OCI-LY3 (cell line): Measurements from ENCODE around the gene SPSB1.

Experiments used
- H2AFZ ChIP-seq: fragments of 200-600, 300-600 bp; shearing (Covaris generic); 2 replicates; pipeline ENCODE4 v1.6.0; 2014; ENCODE audit warnings: antibody characterized with exemption, low read depth, low read length
- H3K27ac ChIP-seq: fragments of 200-600, 300-600 bp; sonication (generic); 2 replicates; pipeline ENCODE4 v1.5.1; 2014; ENCODE audit warnings: mild to moderate bottlenecking, low read length, moderate library complexity, mixed read lengths
- H3K27me3 ChIP-seq: fragments of 200-600, 300-600 bp; sonication (generic); 2 replicates; pipeline ENCODE4 v1.6.1; 2014; ENCODE audit warnings: low read depth, low read length, mixed read lengths
- H3K36me3 ChIP-seq: fragments of 200-600, 300-600 bp; sonication (generic); replicated peaks from 2 replicates; pipeline ENCODE3; 2014; ENCODE audit warnings: low read depth, low read length, mixed read lengths
- H3K4me1 ChIP-seq: fragments of 300-600, 200-600 bp; sonication (generic); 2 replicates; pipeline ENCODE4 v1.6.1; 2014; ENCODE audit warnings: low read length, mixed read lengths
- H3K4me2 ChIP-seq: fragments of 200-600, 300-600 bp; sonication (generic); 2 replicates; pipeline ENCODE4 v1.6.1; 2014; ENCODE audit warnings: low read length, mixed read lengths
- H3K4me3 ChIP-seq: fragments of 300-600, 200-600 bp; sonication (generic); 2 replicates; pipeline ENCODE4 v1.5.1; 2014; ENCODE audit warnings: antibody characterized with exemption, mild to moderate bottlenecking, low read length, moderate library complexity
- H3K79me2 ChIP-seq: fragments of 300-600, 200-600 bp; shearing (Covaris generic); 2 replicates; pipeline ENCODE4 v1.6.1; 2014; ENCODE audit warnings: mild to moderate bottlenecking, low read length, mixed read lengths
- H3K9ac ChIP-seq: fragments of 300-600, 200-600 bp; shearing (Covaris generic); 2 replicates; pipeline ENCODE4 v1.6.0; 2014; ENCODE audit warnings: mild to moderate bottlenecking, low read length, moderate library complexity
- H3K9me3 ChIP-seq: fragments of 200-600, 300-600 bp; shearing (Covaris generic); 2 replicates; pipeline ENCODE4 v1.6.1; 2014; ENCODE audit warnings: low read length, mixed read lengths; ENCODE audit not compliant: insufficient read depth
- H4K20me1 ChIP-seq: fragments of 200-600, 300-600 bp; sonication (generic); 2 replicates; pipeline ENCODE4 v1.6.1; 2016; ENCODE audit warnings: low read length, mixed read lengths; ENCODE audit not compliant: insufficient read depth
- EZH2phosphoT487 ChIP-seq: fragments of 200-600 bp; shearing (Covaris generic); IDR thresholded peaks from 2 replicates; pipeline ENCODE4 v1.6.1; 2018; ENCODE audit warnings: antibody characterized with exemption, mixed run types, low read depth
- TF ChIP-seq, protein P1 (sequence below): fragments of 200-600, 300-600 bp; sonication (generic); IDR thresholded peaks from 2 replicates; pipeline ENCODE4 v1.5.1; 2014; ENCODE audit warnings: antibody characterized with exemption, low read length, low read depth

SPSB1 gene

DNA sequence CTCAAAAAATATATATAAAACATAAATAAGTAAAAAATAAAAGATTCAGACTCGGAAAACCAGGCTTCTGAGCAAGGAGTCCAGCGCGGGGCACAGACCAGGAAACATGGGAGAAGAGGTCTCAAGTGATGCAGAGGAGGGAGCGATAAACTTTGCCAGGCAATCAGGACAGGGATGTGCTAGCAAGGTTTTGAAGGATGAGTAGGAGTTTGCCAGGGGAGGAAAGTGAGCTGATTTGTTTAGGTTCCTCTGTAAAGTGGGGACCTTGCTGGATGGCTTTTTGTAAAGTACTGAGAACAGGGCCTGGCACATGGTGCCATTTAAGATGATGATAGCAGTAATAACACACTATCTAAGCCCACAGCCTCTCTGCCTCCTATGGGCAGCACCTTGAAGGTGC is 86.1 kb downstream of the SPSB1 start:
- no peaks in the 10 kb centered on the region for H3K36me3 ChIP-seq
- H3K79me2 ChIP-seq = no peaks in the 10 kb centered on the region
- no peaks in the 10 kb centered on the region for H4K20me1 ChIP-seq
- H2AFZ ChIP-seq = no peak overlapping the region
- H3K27ac ChIP-seq = no peak overlapping the region
- H3K4me1 ChIP-seq = peaks cover 14% of the 10 kb centered on the region
- H3K9me3 ChIP-seq = no peaks in the 10 kb centered on the region
- no peak for TF ChIP-seq EZH2phosphoT487
- TF ChIP-seq, protein P1, sequence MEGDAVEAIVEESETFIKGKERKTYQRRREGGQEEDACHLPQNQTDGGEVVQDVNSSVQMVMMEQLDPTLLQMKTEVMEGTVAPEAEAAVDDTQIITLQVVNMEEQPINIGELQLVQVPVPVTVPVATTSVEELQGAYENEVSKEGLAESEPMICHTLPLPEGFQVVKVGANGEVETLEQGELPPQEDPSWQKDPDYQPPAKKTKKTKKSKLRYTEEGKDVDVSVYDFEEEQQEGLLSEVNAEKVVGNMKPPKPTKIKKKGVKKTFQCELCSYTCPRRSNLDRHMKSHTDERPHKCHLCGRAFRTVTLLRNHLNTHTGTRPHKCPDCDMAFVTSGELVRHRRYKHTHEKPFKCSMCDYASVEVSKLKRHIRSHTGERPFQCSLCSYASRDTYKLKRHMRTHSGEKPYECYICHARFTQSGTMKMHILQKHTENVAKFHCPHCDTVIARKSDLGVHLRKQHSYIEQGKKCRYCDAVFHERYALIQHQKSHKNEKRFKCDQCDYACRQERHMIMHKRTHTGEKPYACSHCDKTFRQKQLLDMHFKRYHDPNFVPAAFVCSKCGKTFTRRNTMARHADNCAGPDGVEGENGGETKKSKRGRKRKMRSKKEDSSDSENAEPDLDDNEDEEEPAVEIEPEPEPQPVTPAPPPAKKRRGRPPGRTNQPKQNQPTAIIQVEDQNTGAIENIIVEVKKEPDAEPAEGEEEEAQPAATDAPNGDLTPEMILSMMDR = no peak
- H3K27me3 ChIP-seq = no peaks in the 10 kb centered on the region
- H3K4me2 ChIP-seq = no peak overlapping the region
- H3K4me3 ChIP-seq = no peak overlapping the region
- H3K9ac ChIP-seq = no peak overlapping the region

DNA sequence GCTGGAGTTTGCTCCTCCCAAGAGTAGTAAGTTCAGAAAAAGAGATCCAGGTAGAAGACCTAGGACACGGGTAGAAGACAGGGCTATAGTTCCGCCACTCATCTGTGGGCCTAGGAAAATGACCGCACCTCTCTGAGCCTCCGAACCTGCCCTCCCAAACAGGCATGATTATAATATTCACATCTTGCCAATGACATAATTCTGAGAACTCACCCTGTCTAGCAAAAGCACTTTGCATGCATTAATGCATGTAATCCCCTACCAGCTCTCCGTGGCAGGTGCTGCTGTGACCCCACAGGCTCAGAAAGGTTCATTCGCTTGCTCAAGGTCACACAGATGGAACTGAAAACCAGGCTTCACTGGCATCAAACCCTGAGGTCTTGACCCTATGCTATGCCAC is 88.0 kb downstream of the SPSB1 start:
- Histone ChIP-seq H3K9ac (peak overlapping the region; percentile 26; the same call in 1 of the 2 replicates), H2AFZ (no peak overlapping the region), H3K27ac (peak overlapping the region; percentile 59)

DNA sequence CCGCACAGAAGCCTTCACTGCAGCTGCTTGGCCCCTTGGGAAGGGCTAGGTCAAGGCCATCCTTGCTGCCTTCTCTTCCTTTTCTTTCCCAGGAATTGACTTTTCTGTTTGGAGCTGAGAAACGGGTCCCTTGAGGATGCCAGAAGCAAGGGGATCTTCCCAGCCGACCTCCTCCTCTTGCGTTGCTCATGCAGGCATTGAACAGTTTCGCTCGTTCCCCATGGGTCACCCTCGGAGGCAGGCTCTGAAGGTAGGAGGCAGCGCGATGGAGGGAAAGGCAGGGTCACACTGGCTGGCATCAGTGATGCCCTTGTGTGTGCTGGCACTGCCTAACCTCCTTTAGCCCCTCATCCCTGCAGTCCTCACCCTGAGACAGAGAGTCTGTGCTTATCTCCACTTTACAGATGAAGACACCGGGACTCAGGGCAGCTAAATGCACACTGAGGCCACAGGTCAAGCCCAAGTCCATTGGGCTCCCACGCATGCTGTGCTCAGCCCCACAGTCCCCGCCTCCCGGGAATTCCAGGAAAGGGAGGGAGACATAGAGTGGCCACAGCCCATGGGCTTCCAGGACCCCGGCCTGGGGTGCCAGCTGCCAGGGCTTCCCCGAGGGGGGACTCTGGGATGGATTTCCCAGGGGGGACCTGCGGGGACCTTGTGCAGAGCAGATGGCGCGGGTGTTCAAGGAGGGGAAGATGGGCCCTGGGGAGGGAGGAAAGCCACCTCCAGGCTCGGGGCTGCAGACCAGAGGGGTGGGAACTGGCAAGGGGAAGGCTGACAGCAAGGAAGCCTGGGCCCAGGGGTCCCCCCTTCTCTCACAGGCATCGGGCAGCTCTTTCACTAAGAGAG is 90.2 kb downstream of the SPSB1 start:
- no peak for TF ChIP-seq EZH2phosphoT487
- TF ChIP-seq, protein P1 = no peak
- Histone ChIP-seq H3K27me3 (no peaks in the 10 kb centered on the region), H3K4me2 (no peak overlapping the region), H3K36me3 (no peaks in the 10 kb centered on the region), H3K79me2 (no peaks in the 10 kb centered on the region), H2AFZ (no peak overlapping the region), H3K4me3 (no peak overlapping the region), H3K4me1 (peaks cover 24% of the 10 kb centered on the region), H3K9ac (no peak overlapping the region), H3K9me3 (no peaks in the 10 kb centered on the region), H4K20me1 (no peaks in the 10 kb centered on the region), H3K27ac (no peak overlapping the region)

More for the DNA sequence above, 88.0 kb downstream of the SPSB1 start:
- H3K27me3 ChIP-seq = no peaks in the 10 kb centered on the region
- H3K36me3 ChIP-seq = no peaks in the 10 kb centered on the region
- H3K9me3 ChIP-seq = no peaks in the 10 kb centered on the region
- H3K79me2 ChIP-seq = no peaks in the 10 kb centered on the region
- H3K4me3 ChIP-seq = peak overlapping the region; percentile 40
- H4K20me1 ChIP-seq = no peaks in the 10 kb centered on the region
- peaks cover 15% of the 10 kb centered on the region for H3K4me1 ChIP-seq
- peak overlapping the region; percentile 54 for H3K4me2 ChIP-seq
- TF ChIP-seq, protein P1 = no peak
- TF ChIP-seq EZH2phosphoT487 = no peak

DNA sequence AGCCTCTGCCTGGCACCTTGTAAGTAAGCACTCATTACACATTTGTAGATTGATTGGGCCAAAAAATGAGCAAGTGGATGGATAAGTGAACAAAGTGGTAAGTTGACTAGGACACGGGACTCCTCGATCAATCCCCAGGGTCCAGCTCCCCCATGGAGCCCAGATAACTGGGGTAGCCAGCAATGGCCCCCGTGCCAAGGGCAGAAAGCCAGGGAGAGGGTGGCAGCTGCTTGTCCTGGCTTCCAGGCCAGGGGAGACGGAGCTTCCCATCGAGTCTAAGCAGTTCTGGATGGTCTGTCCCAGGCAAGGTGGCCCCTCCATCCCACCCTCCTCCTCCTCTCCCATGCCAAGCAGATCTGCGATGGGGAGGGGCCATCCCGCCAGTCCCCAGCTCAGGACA is 91.4 kb downstream of the SPSB1 start:
- no peak overlapping the region for H3K4me2 ChIP-seq
- H3K4me1 ChIP-seq = peaks cover 24% of the 10 kb centered on the region
- no peaks in the 10 kb centered on the region for H3K9me3 ChIP-seq
- H3K27ac ChIP-seq = no peak overlapping the region
- H3K79me2 ChIP-seq = no peaks in the 10 kb centered on the region
- H3K9ac ChIP-seq = no peak overlapping the region
- H2AFZ ChIP-seq = no peak overlapping the region
- no peaks in the 10 kb centered on the region for H3K27me3 ChIP-seq
- H3K4me3 ChIP-seq = no peak overlapping the region
- no peaks in the 10 kb centered on the region for H3K36me3 ChIP-seq
- TF ChIP-seq EZH2phosphoT487 = no peak
- TF ChIP-seq, protein P1 = no peak
- no peaks in the 10 kb centered on the region for H4K20me1 ChIP-seq
